SK-N-SH (cell line): ENCODE results near the gene ECPAS.

ENCODE experiments used
- CHD2 ChIP-seq: fragments of 150-350 bp; IDR thresholded peaks from 2 replicates; pipeline ENCODE4 v1.6.1; 2018; ENCODE audit warnings: low read length; ENCODE audit not compliant: partially characterized antibody
- CTCF ChIP-seq: fragments of 200-600 bp; sonication (generic); IDR thresholded peaks from 2 replicates; pipeline ENCODE4 v1.6.1; 2017; ENCODE audit warnings: antibody characterized with exemption, mild to moderate bottlenecking, moderate library complexity
- EP300 ChIP-seq, 2 experiments: IDR thresholded peaks; 2 replicates each; pipeline versions ENCODE4 v1.4.0 to v1.6.1; 2012; ENCODE audit warnings: borderline replicate concordance in 1 of 2, low read depth in 1 of 2, low read length in 1 of 2
- JUND ChIP-seq: IDR thresholded peaks from 2 replicates; pipeline ENCODE4 v1.4.0; 2012
- MXI1 ChIP-seq: IDR thresholded peaks from 2 replicates; pipeline ENCODE4 v1.6.1; 2012; ENCODE audit warnings: mild to moderate bottlenecking, low read depth, low read length, improper control_type of control experiment
- TAF1 ChIP-seq: IDR thresholded peaks from 2 replicates; pipeline ENCODE4 v1.6.1; 2012; ENCODE audit warnings: low read depth, mild to moderate bottlenecking, low read length, moderate library complexity, borderline replicate concordance
- TCF12 ChIP-seq: IDR thresholded peaks from 2 replicates; pipeline ENCODE4 v1.4.0; 2012
- YY1 ChIP-seq: IDR thresholded peaks from 2 replicates; pipeline ENCODE4 v1.4.0; 2012; ENCODE audit warnings: low read depth, mild to moderate bottlenecking
- ZBTB33 ChIP-seq: IDR thresholded peaks from 2 replicates; pipeline ENCODE4 v1.4.0; 2012; ENCODE audit warnings: low read depth, borderline replicate concordance
- TF ChIP-seq, protein P1 (sequence below): IDR thresholded peaks from 2 replicates; pipeline ENCODE4; 2012
- TF ChIP-seq, protein P2 (sequence below): IDR thresholded peaks from 2 replicates; pipeline ENCODE4 v1.4.0; 2012; ENCODE audit warnings: low read depth, borderline replicate concordance
- TF ChIP-seq, protein P3 (sequence below): IDR thresholded peaks from 2 replicates; pipeline ENCODE4 v1.6.1; 2012; ENCODE audit warnings: mild to moderate bottlenecking, low read depth, low read length, moderate library complexity
- TF ChIP-seq, protein P4 (sequence below): IDR thresholded peaks from 2 replicates; pipeline ENCODE4 v1.4.0; 2012; ENCODE audit warnings: low read depth

DNA sequence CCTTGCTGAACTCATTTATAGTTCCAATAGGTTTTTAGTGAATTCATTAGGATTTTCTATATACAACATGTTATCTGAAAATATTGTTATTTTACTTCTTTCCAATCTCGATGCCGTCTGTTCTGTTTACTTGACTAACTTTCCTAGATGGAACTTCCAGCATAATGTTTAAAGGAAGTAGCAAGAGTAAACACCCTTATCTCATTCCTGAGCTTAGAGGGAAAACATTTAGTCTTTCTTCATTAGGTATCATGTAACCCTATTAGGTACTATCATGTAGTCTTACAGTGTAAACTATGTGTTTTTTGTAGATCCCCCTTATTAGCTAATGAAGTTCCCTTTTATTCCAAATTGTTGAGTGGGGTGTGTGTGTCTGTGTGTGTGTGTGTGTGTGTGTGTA, 131.6 kb downstream of the ECPAS start:
- TF ChIP-seq, protein P1, sequence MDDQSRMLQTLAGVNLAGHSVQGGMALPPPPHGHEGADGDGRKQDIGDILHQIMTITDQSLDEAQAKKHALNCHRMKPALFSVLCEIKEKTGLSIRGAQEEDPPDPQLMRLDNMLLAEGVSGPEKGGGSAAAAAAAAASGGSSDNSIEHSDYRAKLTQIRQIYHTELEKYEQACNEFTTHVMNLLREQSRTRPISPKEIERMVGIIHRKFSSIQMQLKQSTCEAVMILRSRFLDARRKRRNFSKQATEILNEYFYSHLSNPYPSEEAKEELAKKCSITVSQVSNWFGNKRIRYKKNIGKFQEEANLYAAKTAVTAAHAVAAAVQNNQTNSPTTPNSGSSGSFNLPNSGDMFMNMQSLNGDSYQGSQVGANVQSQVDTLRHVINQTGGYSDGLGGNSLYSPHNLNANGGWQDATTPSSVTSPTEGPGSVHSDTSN, result no peak
- TF ChIP-seq MXI1 (no peak), TCF12 (no peak), CTCF (no peak), EP300 (IDR thresholded peaks at IDR 0.05; ENCODE audit: borderline replicate concordance in 1 of 2, low read depth in 1 of 2, low read length in 1 of 2) (no peak), YY1 (no peak), TAF1 (no peak), ZBTB33 (no peak), CHD2 (no peak), JUND (no peak)
- TF ChIP-seq, protein P2, sequence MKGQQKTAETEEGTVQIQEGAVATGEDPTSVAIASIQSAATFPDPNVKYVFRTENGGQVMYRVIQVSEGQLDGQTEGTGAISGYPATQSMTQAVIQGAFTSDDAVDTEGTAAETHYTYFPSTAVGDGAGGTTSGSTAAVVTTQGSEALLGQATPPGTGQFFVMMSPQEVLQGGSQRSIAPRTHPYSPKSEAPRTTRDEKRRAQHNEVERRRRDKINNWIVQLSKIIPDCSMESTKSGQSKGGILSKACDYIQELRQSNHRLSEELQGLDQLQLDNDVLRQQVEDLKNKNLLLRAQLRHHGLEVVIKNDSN, result no peak
- TF ChIP-seq, protein P3, sequence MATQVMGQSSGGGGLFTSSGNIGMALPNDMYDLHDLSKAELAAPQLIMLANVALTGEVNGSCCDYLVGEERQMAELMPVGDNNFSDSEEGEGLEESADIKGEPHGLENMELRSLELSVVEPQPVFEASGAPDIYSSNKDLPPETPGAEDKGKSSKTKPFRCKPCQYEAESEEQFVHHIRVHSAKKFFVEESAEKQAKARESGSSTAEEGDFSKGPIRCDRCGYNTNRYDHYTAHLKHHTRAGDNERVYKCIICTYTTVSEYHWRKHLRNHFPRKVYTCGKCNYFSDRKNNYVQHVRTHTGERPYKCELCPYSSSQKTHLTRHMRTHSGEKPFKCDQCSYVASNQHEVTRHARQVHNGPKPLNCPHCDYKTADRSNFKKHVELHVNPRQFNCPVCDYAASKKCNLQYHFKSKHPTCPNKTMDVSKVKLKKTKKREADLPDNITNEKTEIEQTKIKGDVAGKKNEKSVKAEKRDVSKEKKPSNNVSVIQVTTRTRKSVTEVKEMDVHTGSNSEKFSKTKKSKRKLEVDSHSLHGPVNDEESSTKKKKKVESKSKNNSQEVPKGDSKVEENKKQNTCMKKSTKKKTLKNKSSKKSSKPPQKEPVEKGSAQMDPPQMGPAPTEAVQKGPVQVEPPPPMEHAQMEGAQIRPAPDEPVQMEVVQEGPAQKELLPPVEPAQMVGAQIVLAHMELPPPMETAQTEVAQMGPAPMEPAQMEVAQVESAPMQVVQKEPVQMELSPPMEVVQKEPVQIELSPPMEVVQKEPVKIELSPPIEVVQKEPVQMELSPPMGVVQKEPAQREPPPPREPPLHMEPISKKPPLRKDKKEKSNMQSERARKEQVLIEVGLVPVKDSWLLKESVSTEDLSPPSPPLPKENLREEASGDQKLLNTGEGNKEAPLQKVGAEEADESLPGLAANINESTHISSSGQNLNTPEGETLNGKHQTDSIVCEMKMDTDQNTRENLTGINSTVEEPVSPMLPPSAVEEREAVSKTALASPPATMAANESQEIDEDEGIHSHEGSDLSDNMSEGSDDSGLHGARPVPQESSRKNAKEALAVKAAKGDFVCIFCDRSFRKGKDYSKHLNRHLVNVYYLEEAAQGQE, result no peak
- TF ChIP-seq, protein P4, sequence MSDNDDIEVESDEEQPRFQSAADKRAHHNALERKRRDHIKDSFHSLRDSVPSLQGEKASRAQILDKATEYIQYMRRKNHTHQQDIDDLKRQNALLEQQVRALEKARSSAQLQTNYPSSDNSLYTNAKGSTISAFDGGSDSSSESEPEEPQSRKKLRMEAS, result no peak
